Skin epidermis (tissue), 12 donors: ENCODE data around the gene NTN4.
A peak's percentile ranks its signal among the peaks of the same experiment; 100 is the strongest.
"Not testable (repeated sequence)": the region's sequence is repeated elsewhere in the genome, so short reads cannot be mapped to it uniquely, and the experiment has no call there.

Experiments used
- H3K27ac ChIP-seq, 21 experiments: fragments of 200-600 bp; sonication (generic) in 11 of 21; one replicate each; pipeline ENCODE4 v1.5.0; 2020; ENCODE audit warnings: mild to moderate bottlenecking in 3 of 21, inconsistent platforms in 2 of 21, moderate library complexity in 2 of 21
- H3K4me3 ChIP-seq, 7 experiments: fragments of 200-600 bp; sonication (generic) in 2 of 7; one replicate each; pipeline ENCODE4 v1.5.0; 2020; ENCODE audit warnings: inconsistent platforms in 2 of 7, mild to moderate bottlenecking in 2 of 7, moderate library complexity in 1 of 7

NTN4 gene

GRCh38 chr12:95678684-95679083, 111.9 kb downstream of the NTN4 start:
- no peak overlapping the region for H3K4me3 ChIP-seq
- H3K27ac ChIP-seq = no peak overlapping the region

- not testable (repeated sequence) for H3K4me3 ChIP-seq, H3K27ac ChIP-seq
Measured at GRCh38 chr12:95677782-95678181, 112.8 kb downstream of the NTN4 start.

- no peak overlapping the region for H3K27ac ChIP-seq
- H3K4me3 ChIP-seq = no peak overlapping the region
Measured at GRCh38 chr12:95674631-95675030, 115.9 kb downstream of the NTN4 start.

- Histone ChIP-seq H3K27ac (no peak overlapping the region), H3K4me3 (no peak overlapping the region)
Measured at GRCh38 chr12:95674163-95674562, 116.4 kb downstream of the NTN4 start.

DNA sequence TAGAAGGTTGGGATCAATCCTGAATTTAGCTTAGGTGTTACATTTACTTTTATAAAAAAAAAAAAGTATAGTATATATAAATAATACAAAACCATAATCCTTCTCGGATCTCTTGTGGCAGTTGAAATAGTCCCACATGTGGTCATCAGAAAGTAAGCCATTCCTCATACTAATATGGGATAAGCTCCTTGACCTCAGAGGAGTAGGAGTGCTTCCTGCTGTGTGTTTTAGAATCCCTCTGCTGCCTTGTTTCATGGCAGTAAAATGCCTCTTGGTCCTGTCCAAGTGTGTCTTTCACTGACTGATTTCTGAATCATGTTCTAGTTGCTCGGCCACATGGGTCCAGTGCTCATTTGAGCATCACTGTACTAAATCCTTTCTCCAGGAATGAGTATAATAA, 117.0 kb downstream of the NTN4 start:
- H3K27ac ChIP-seq = no peak overlapping the region
- H3K4me3 ChIP-seq = no peak overlapping the region

GRCh38 chr12:95672166-95672565, 118.4 kb downstream of the NTN4 start:
- Histone ChIP-seq H3K27ac (no peak overlapping the region), H3K4me3 (no peak overlapping the region)

- Histone ChIP-seq H3K4me3 (no peak overlapping the region), H3K27ac (no peak overlapping the region)
Measured at GRCh38 chr12:95671265-95671664, 119.3 kb downstream of the NTN4 start.

- Histone ChIP-seq H3K4me3 (no peak overlapping the region), H3K27ac (peak overlapping the region in 3 of 21 experiments; percentile 21 to 45 (median 24))
Measured at GRCh38 chr12:95663525-95663924, 127.0 kb downstream of the NTN4 start.

DNA sequence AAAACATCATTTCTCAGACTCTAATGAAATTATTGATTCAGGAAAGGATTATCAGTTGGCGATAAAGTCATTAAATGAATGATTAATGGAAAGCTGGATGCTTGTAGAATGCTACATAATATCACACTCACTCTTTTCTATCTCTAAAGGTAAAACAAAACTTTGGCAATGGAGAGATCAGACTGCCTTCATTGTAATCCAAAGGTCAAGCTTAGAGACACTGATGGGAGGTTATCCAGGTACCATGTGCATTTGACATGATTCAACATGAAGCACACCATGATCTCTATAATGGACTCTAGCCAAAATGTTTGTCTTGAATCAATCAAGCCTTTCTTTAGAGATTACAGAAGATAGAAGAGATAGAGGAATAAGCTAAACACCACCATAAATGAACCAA, 129.2 kb downstream of the NTN4 start:
- Histone ChIP-seq H3K27ac (no peak overlapping the region), H3K4me3 (no peak overlapping the region)

DNA sequence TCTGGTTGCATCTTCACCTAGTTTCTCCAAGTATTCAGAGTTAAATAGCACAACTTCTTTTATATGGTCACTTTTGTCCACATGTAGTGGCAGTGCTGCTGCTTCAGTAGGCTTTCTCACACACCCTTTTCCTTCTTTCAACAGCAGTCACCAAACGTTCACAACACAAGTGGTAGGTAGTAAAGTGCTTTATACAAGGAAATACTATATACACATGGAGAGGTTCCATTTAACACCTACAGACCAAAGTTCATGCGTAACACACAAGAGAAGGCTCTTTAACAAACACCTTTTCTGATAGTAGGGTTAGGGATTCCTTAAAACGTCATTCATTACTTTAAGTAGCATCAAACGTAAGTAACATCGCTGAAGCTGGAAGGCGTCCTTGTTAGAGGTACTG, 132.2 kb downstream of the NTN4 start:
- Histone ChIP-seq H3K4me3 (no peak overlapping the region), H3K27ac (no peak overlapping the region)

DNA sequence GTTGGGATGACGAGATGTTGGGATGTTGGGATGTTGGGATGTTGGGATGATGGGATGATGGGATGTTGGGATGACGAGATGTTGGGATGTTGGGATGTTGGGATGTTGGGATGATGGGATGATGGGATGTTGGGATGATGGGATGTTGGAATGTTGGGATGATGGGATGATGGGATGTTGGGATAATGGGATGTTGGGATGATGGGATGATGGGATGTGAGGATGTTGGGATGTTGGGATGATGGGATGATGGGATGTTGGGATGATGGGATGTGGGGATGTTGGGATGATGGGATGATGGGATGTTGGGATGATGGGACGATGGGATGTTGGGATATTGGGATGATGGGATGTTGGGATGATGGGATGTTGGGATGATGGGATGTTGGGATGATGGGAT, 135.9 kb downstream of the NTN4 start:
- H3K4me3 ChIP-seq, H3K27ac ChIP-seq: not testable (repeated sequence)

- H3K4me3 ChIP-seq = no peak overlapping the region
- H3K27ac ChIP-seq = no peak overlapping the region
Measured at GRCh38 chr12:95653771-95654546, 136.6 kb downstream of the NTN4 start.

DNA sequence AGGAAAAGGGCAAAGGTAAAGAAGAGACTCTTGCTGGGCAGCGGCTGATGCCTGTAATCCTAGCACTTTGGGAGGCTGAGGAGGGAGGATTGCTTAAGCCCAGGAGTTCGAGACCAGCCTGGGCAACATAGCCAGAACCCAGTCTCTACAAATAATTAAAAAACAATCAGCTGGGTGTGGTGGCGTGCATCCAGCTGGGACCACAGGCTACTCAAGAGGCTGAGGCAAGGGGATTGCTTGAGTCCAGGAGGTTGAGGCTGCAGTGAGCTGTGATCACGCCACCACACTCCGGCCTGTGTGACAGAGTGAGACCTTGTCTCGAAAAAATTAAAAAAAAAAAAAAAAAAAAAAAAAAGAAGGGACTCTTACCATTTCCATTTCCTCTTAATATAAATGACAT, 138.9 kb downstream of the NTN4 start:
- no peak overlapping the region for H3K4me3 ChIP-seq
- H3K27ac ChIP-seq = no peak overlapping the region

- no peak overlapping the region for H3K4me3 ChIP-seq
- H3K27ac ChIP-seq = peak overlapping the region in 4 of 21 experiments; percentile 14 to 63 (median 44)
Measured at GRCh38 chr12:95648990-95649791, 141.4 kb downstream of the NTN4 start.

GRCh38 chr12:95646781-95647190, 143.8 kb downstream of the NTN4 start:
- H3K4me3 ChIP-seq = no peak overlapping the region

GRCh38 chr12:95643256-95643655, 147.3 kb downstream of the NTN4 start:
- Histone ChIP-seq H3K27ac (no peak overlapping the region), H3K4me3 (no peak overlapping the region)

More at GRCh38 chr12:95646781-95647190, 143.8 kb downstream of the NTN4 start:
- peak overlapping the region in 2 of 21 experiments; percentile 8 to 54 for H3K27ac ChIP-seq

DNA sequence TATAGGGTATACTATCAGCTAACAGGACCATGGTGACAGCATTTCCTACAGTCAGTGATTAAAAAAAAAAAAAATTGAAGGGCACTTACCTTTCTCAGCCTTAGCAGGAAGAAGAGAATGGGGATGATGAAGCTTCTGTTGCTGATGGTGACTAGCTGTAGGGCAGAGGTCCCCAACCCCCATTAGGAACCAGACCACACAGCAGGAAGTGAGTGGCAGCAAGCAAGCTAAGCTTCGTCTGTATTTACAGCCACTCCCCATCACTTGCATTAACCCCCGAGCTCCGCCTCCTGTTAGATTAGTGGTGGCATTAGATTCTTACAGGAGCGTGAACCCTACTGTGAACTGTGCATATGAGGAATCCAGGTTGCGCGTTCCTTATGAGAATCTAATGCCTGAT, 148.0 kb downstream of the NTN4 start:
- no peak overlapping the region for H3K4me3 ChIP-seq

GRCh38 chr12:95641299-95641952, 149.1 kb downstream of the NTN4 start:
- H3K4me3 ChIP-seq = no peak overlapping the region
- no peak overlapping the region for H3K27ac ChIP-seq

More for the DNA sequence above, 148.0 kb downstream of the NTN4 start:
- H3K27ac ChIP-seq = no peak overlapping the region

- Histone ChIP-seq H3K27ac (no peak overlapping the region), H3K4me3 (no peak overlapping the region)
Measured at GRCh38 chr12:95640516-95640915, 150.0 kb downstream of the NTN4 start.

GRCh38 chr12:95637471-95638155, 153.0 kb downstream of the NTN4 start:
- Histone ChIP-seq H3K4me3 (no peak overlapping the region), H3K27ac (no peak overlapping the region)
